K562 (cell line): ENCODE measurements around the gene PSMB10. TPM values are rescaled to one million over a fixed set of nuclear protein-coding genes. Genes with fewer than 3 reads are reported as not detected.

Source experiments
- BCLAF1 ChIP-seq, 2 experiments: fragments of 450-650 bp in 1 of 2; IDR thresholded peaks; 2 replicates each; pipeline ENCODE4 v1.6.1; 2011 to 2017; ENCODE audit warnings: low read depth in 2 of 2, antibody characterized with exemption in 1 of 2, borderline replicate concordance in 1 of 2, low read length in 1 of 2, mild to moderate bottlenecking in 1 of 2, mixed read lengths in 1 of 2; ENCODE audit not compliant: control insufficient read depth in 1 of 2
- CBX3 ChIP-seq, 2 experiments: IDR thresholded peaks; 1 replicate in 1 of 2; 2 replicates in 1 of 2; pipeline ENCODE4 v1.6.1; 2012; ENCODE audit warnings: inconsistent platforms in 2 of 2, low read length in 2 of 2, borderline replicate concordance in 1 of 2, control low read depth in 1 of 2
- CEBPB ChIP-seq: fragments of 450-650 bp; IDR thresholded peaks from 2 replicates; pipeline ENCODE4 v1.6.1; 2016; ENCODE audit warnings: missing genetic modification characterization, missing compliant biosample characterization
- CGGBP1 ChIP-seq: fragments of 250-450 bp; sonication (Bioruptor Pico); IDR thresholded peaks from 2 replicates; pipeline ENCODE4 v1.9.0; 2021; ENCODE audit warnings: mild to moderate bottlenecking
- FOSL1 ChIP-seq: fragments of 200-800 bp; sonication (Bioruptor generic); conservative IDR thresholded peaks from 2 replicates; pipeline ENCODE4 v1.6.1; 2016; ENCODE audit warnings: missing genetic modification characterization, missing compliant biosample characterization
- HBP1 ChIP-seq: fragments of 450-650 bp; formaldehyde crosslinking; IDR thresholded peaks from 2 replicates; pipeline ENCODE4 v1.4.0; 2022; ENCODE audit warnings: missing genetic modification characterization
- NR2C1 ChIP-seq, 2 experiments: fragments of 450-650 bp; IDR thresholded peaks; 2 replicates each; pipeline ENCODE4 v1.6.1; 2017; ENCODE audit warnings: mild to moderate bottlenecking in 2 of 2, antibody characterized with exemption in 1 of 2, inconsistent platforms in 1 of 2, missing compliant biosample characterization in 1 of 2, missing genetic modification characterization in 1 of 2
- THRA ChIP-seq: fragments of 450-650 bp; IDR thresholded peaks from 2 replicates; pipeline ENCODE4 v1.6.1; 2017; ENCODE audit warnings: mild to moderate bottlenecking, moderate library complexity
- ZBTB49 ChIP-seq: sonication (generic); formaldehyde crosslinking; IDR thresholded peaks from 2 replicates; pipeline ENCODE4 v1.8.0; 2022; ENCODE audit warnings: missing genetic modification reagents, mild to moderate bottlenecking, borderline replicate concordance
- ZNF449 ChIP-seq: fragments of 250-450 bp; sonication (Bioruptor Pico); IDR thresholded peaks from 2 replicates; pipeline ENCODE4 v1.8.0; 2022; ENCODE audit warnings: moderate library complexity, mild to moderate bottlenecking, inconsistent platforms
- ZNF644 ChIP-seq: fragments of 200-800 bp; sonication (Bioruptor generic); IDR thresholded peaks from 2 replicates; pipeline ENCODE4 v1.6.1; 2016; ENCODE audit warnings: low read depth, missing genetic modification characterization, missing compliant biosample characterization
- polyA plus RNA-seq, 8 experiments: library from polyadenylated mRNA; depleted of rRNA in 4 of 8; stranded (reverse) in 5 of 8; unstranded in 3 of 8; fragments of >200 nt; fragmentation: Nextera tagmentation in 2 of 8; fragmentation: Illumina TruSeq in 1 of 8; extraction: Ambion mirVana in 2 of 8; extraction: Trizol in 1 of 8; gene quantifications; 2 replicates each; pipeline versions ENCODE4 v1.2.1 to v1.2.3, GENCODE V29; 2011 to 2014; ENCODE audit warnings: inconsistent platforms in 1 of 8, missing spikeins in 1 of 8
- total RNA-seq, 7 experiments: library from RNA; depleted of rRNA in 6 of 7; stranded (reverse); fragments of >200 nt in 6 of 7; fragmentation: Illumina TruSeq in 2 of 7; extraction: Trizol in 2 of 7; gene quantifications; 2 replicates each; pipeline versions ENCODE4 v1.2.1 to v1.2.3, GENCODE V29; 2011 to 2021; ENCODE audit warnings: low replicate concordance in 1 of 7

The PSMB10 gene
- total and polyA plus RNA-seq, 9 of the 15 experiments (the other 6 are each of a cell fraction or from before 2014, with no cell fraction given) = 11.7 to 105 (median 51.0) TPM

- TF ChIP-seq ZBTB49 (CRISPR knock-in tag) (no peak), CEBPB (tag) (no peak), CBX3 (IDR thresholded peaks at IDR 0.05; ENCODE audit: borderline replicate concordance in 1 of 2, low read length in 2 of 2) (peak in 1 of 2 experiments; percentile 64; a peak in 1 of 3 replicates), NR2C1 (IDR thresholded peaks at IDR 0.05) (no peak), NR2C1 (tag; IDR thresholded peaks at IDR 0.05) (no peak), ZNF644 (tag) (no peak), BCLAF1 (IDR thresholded peaks at IDR 0.05; ENCODE audit: borderline replicate concordance in 1 of 2, control insufficient read depth in 1 of 2, low read depth in 2 of 2, low read length in 1 of 2) (no peak), THRA (no peak), CGGBP1 (CRISPR knock-in tag) (no peak), FOSL1 (tag) (peak; percentile 61), HBP1 (CRISPR knock-in tag) (no peak), ZNF449 (CRISPR knock-in tag) (no peak)
These were observed 32.0 kb upstream of the PSMB10 start, which contains the start of gene SLC12A4 (continued) for GRCh38 chr16:67968400-67969253.
